HCT116 (cell line): ENCODE results near the gene FTO.

Experiments
- MAX ChIP-seq: IDR thresholded peaks from 2 replicates; pipeline ENCODE4 v1.6.1; 2012
- POLR2A ChIP-seq: IDR thresholded peaks from 2 replicates; pipeline ENCODE4 v1.7.0; 2011; ENCODE audit warnings: borderline replicate concordance; ENCODE audit not compliant: insufficient read depth, insufficient read length; ENCODE audit errors: extremely low read depth
- RAD21 ChIP-seq: IDR thresholded peaks from 2 replicates; pipeline ENCODE4 v1.6.1; 2012; ENCODE audit warnings: low read depth, mild to moderate bottlenecking
- SIN3A ChIP-seq: IDR thresholded peaks from 2 replicates; pipeline ENCODE4 v1.6.1; 2012; ENCODE audit warnings: low read depth
- SP1 ChIP-seq: IDR thresholded peaks from 2 replicates; pipeline ENCODE4 v1.6.1; 2012; ENCODE audit warnings: low read depth
- SRF ChIP-seq: IDR thresholded peaks from 2 replicates; pipeline ENCODE4 v1.6.1; 2012; ENCODE audit warnings: low read depth
- YY1 ChIP-seq: IDR thresholded peaks from 2 replicates; pipeline ENCODE4 v1.6.1; 2011; ENCODE audit warnings: low read length, low read depth, moderate library complexity, mild to moderate bottlenecking; ENCODE audit not compliant: insufficient replicate concordance; ENCODE audit errors: extremely low read depth
- ZNF274 ChIP-seq: fragments of 200-500 bp; sonication (Bioruptor generic); IDR thresholded peaks from 2 replicates; pipeline ENCODE4 v1.6.1; 2014; ENCODE audit warnings: mild to moderate bottlenecking, low read depth, low read length, inconsistent platforms
- TF ChIP-seq, protein P1 (sequence below), 3 experiments: fragments of 200-600 bp in 1 of 3; sonication (generic) in 1 of 3; IDR thresholded peaks in 2 of 3; conservative IDR thresholded peaks in 1 of 3; 2 replicates each; pipeline ENCODE4 v1.5.1; 2012 to 2017; ENCODE audit warnings: low read depth in 2 of 3, low read length in 2 of 3, antibody characterized with exemption in 1 of 3, borderline replicate concordance in 1 of 3, control low read depth in 1 of 3, mild to moderate bottlenecking in 1 of 3, mixed read lengths in 1 of 3, mixed run types in 1 of 3, moderate library complexity in 1 of 3; ENCODE audit not compliant: insufficient read depth in 1 of 3
- TF ChIP-seq, protein P2 (sequence below): IDR thresholded peaks from 2 replicates; pipeline ENCODE4 v1.6.1; 2012; ENCODE audit warnings: low read depth

- TF ChIP-seq ZNF274 (no peak), POLR2A (no peak), SP1 (no peak), MAX (no peak), SIN3A (no peak), RAD21 (no peak), SRF (no peak), YY1 (no peak)
- TF ChIP-seq, protein P1, sequence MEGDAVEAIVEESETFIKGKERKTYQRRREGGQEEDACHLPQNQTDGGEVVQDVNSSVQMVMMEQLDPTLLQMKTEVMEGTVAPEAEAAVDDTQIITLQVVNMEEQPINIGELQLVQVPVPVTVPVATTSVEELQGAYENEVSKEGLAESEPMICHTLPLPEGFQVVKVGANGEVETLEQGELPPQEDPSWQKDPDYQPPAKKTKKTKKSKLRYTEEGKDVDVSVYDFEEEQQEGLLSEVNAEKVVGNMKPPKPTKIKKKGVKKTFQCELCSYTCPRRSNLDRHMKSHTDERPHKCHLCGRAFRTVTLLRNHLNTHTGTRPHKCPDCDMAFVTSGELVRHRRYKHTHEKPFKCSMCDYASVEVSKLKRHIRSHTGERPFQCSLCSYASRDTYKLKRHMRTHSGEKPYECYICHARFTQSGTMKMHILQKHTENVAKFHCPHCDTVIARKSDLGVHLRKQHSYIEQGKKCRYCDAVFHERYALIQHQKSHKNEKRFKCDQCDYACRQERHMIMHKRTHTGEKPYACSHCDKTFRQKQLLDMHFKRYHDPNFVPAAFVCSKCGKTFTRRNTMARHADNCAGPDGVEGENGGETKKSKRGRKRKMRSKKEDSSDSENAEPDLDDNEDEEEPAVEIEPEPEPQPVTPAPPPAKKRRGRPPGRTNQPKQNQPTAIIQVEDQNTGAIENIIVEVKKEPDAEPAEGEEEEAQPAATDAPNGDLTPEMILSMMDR (IDR thresholded peaks at IDR 0.05 in 2 of 3, conservative IDR thresholded peaks at IDR 0.05 in 1 of 3; ENCODE audit: borderline replicate concordance in 1 of 3, insufficient read depth in 1 of 3, low read depth in 2 of 3, low read length in 2 of 3): no peak
- TF ChIP-seq, protein P2, sequence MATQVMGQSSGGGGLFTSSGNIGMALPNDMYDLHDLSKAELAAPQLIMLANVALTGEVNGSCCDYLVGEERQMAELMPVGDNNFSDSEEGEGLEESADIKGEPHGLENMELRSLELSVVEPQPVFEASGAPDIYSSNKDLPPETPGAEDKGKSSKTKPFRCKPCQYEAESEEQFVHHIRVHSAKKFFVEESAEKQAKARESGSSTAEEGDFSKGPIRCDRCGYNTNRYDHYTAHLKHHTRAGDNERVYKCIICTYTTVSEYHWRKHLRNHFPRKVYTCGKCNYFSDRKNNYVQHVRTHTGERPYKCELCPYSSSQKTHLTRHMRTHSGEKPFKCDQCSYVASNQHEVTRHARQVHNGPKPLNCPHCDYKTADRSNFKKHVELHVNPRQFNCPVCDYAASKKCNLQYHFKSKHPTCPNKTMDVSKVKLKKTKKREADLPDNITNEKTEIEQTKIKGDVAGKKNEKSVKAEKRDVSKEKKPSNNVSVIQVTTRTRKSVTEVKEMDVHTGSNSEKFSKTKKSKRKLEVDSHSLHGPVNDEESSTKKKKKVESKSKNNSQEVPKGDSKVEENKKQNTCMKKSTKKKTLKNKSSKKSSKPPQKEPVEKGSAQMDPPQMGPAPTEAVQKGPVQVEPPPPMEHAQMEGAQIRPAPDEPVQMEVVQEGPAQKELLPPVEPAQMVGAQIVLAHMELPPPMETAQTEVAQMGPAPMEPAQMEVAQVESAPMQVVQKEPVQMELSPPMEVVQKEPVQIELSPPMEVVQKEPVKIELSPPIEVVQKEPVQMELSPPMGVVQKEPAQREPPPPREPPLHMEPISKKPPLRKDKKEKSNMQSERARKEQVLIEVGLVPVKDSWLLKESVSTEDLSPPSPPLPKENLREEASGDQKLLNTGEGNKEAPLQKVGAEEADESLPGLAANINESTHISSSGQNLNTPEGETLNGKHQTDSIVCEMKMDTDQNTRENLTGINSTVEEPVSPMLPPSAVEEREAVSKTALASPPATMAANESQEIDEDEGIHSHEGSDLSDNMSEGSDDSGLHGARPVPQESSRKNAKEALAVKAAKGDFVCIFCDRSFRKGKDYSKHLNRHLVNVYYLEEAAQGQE: no peak
Measured at GRCh38 chr16:53998966-53999522, 295.1 kb downstream of the FTO start.
